ENCODE measurements around the gene KRT75. TPM values are rescaled to one million over a fixed set of nuclear protein-coding genes. Genes with fewer than 3 reads are reported as not detected.

The KRT75 gene
- total and polyA plus RNA-seq, 2 of the 4 experiments (the other 2 are of a cell fraction), result not detected

GRCh38 chr12:52436828-52437474 lies 2.8 kb upstream of the KRT75 start:
- ATAC-seq (ENCODE audit: low read depth) (no peak), DNase-seq (no peak)
- Histone ChIP-seq H3K14ac (replicated peaks; ENCODE audit: low read depth, low read length) (no peak overlapping the region), H3K18ac (ENCODE audit: low read depth, low read length) (no peak overlapping the region), H3K9me1 (ENCODE audit: insufficient read depth, low read length) (no peaks in the 10 kb centered on the region), H3K36me3 (ENCODE audit: control insufficient read depth, insufficient read depth, low read length) (no peaks in the 10 kb centered on the region), H3K4me1 (ENCODE audit: control insufficient read depth, insufficient read depth, low read length) (no peaks in the 10 kb centered on the region; the same call in 1 of the 2 replicates), H4K5ac (ENCODE audit: low read depth, low read length) (no peak overlapping the region), H3K56ac (ENCODE audit: extremely low read depth, insufficient read depth, low read length) (no peak overlapping the region), H2BK120ac (ENCODE audit: low read depth, low read length) (no peak overlapping the region), H3K9me3 (ENCODE audit: control insufficient read depth, insufficient read depth, low read length) (no peaks in the 10 kb centered on the region), H3K4ac (ENCODE audit: low read depth, low read length) (no peak overlapping the region), H4K8ac (ENCODE audit: low read depth in 2 of 2, low read length in 2 of 2) (no peak overlapping the region), H2BK5ac (ENCODE audit: low read depth, low read length, poor library complexity, severe bottlenecking) (no peak overlapping the region), H3K23ac (ENCODE audit: low read depth, low read length) (no peak overlapping the region), H4K20me1 (ENCODE audit: insufficient read depth, low read length) (no peaks in the 10 kb centered on the region), H3K79me1 (ENCODE audit: low read depth in 1 of 2, low read length in 2 of 2) (no peaks in the 10 kb centered on the region), H3K4me2 (ENCODE audit: low read depth, low read length) (no peak overlapping the region), H3K9ac (ENCODE audit: low read depth, low read length) (no peak overlapping the region), H3K4me3 (ENCODE audit: insufficient read depth, low read depth, low read length) (no peak overlapping the region), H2BK15ac (ENCODE audit: low read depth, low read length) (no peak overlapping the region), H2BK20ac (ENCODE audit: low read depth, low read length) (no peak overlapping the region), H3K27ac (ENCODE audit: insufficient read depth, low read length) (no peak overlapping the region), H2AK9ac (replicated peaks; ENCODE audit: low read depth, low read length, poor library complexity) (no peak overlapping the region), H2AK5ac (ENCODE audit: low read depth, low read length) (no peak overlapping the region), H2AFZ (replicated peaks; ENCODE audit: low read length, poor library complexity) (no peak overlapping the region), H4K91ac (ENCODE audit: insufficient read depth, low read depth, low read length) (no peak overlapping the region), H3K27me3 (ENCODE audit: control insufficient read depth, insufficient read depth, low read length) (peaks cover 4% of the 10 kb centered on the region)
- dilution Hi-C loops (cut with HindIII; ENCODE audit: low sequenced_read_pairs, unreplicated experiment) (no loop called here), in situ Hi-C loops (cut with MboI; ENCODE audit: low sequenced_read_pairs) (no loop called here), intact Hi-C loops (cut with micrococcal nuclease) (no loop called here)
- no peak for TF ChIP-seq USF2 (IDR thresholded peaks at IDR 0.05; ENCODE audit: low read depth, low read length)
- WGBS, 2 experiments (ENCODE audit: extremely low coverage in 2 of 2, insufficient read length in 1 of 2), result no CpG with 5 or more reads among the region's 9 CpGs
- no TSS peak for BruUV-seq (replicated peaks)
- CTCF ChIA-PET, result no interaction called here
- POLR2A ChIA-PET (ENCODE audit: unreplicated experiment), result no interaction called here

Data from IMR-90 (cell line).